K562 (cell line): ENCODE data around the gene PSMB8. TPM values are rescaled to one million over a fixed set of nuclear protein-coding genes. Genes with fewer than 3 reads are reported as not detected.

Experiments
- ATAC-seq: fragments of 200-7000 bp; cut with Tn5 transposase; 3 replicates; pipeline ENCODE4 v1.9.1; 2020; ENCODE audit warnings: moderate library complexity
- BruUV-seq: library from RNA; stranded (reverse); fragments of 400-500 nt; replicated peaks from 2 replicates; lab custom pipeline; 2021; lab: Mats Ljungman, UMichigan
- CTCF ChIA-PET: fragments of 300-600 bp; formaldehyde crosslinking; extraction: SDS; loops from one replicate; lab custom pipeline; 2021; ENCODE audit warnings: low intra/inter-chr PET ratio; lab: Yijun Ruan, JAX
- POLR2A ChIA-PET: fragments of 300-600, 350-650 bp; sonication (Branson Sonifier 250); formaldehyde crosslinking; extraction: SDS; loops from one replicate; lab custom pipeline; 2021; ENCODE audit warnings: antibody characterized with exemption, inconsistent platforms; lab: Yijun Ruan, JAX
- DNase-seq, 4 experiments: peaks; one replicate each; pipeline versions ENCODE4 v3.0.0 to v3.0.0-alpha.2; 2011 to 2018; ENCODE audit warnings: low spot score in 3 of 4, mixed read lengths in 3 of 4; ENCODE audit errors: extremely low read depth in 1 of 4
- FAIRE-seq: peaks from 2 replicates; lab custom pipeline; 2011; peaks lifted over from hg19 to GRCh38; lab: Jason Lieb, UNC
- H2AFZ ChIP-seq: 2 replicates; pipeline ENCODE4 v1.6.0; 2011; ENCODE audit warnings: low read depth, low read length, control low read depth, inconsistent platforms
- H3K27ac ChIP-seq: fragments of 200-600 bp; 3 replicates; pipeline ENCODE4 v1.8.0; 2011; ENCODE audit warnings: low read depth, mild to moderate bottlenecking, control low read depth, inconsistent platforms, low read length, moderate library complexity, mixed read lengths; ENCODE audit errors: extremely low read depth
- H3K27me3 ChIP-seq, 2 experiments: fragments of 300-600 bp in 1 of 2; 2 replicates in 1 of 2; 3 replicates in 1 of 2; pipeline versions ENCODE4 v1.6.0 to v1.8.0; 2011; ENCODE audit warnings: inconsistent platforms in 2 of 2, low read length in 2 of 2, mild to moderate bottlenecking in 1 of 2, mixed read lengths in 1 of 2, moderate library complexity in 1 of 2; ENCODE audit not compliant: control insufficient read depth in 2 of 2, insufficient read depth in 2 of 2
- H3K36me3 ChIP-seq: fragments of 300-600 bp; 3 replicates; pipeline ENCODE4 v1.8.0; 2011; ENCODE audit warnings: mild to moderate bottlenecking, low read length, inconsistent platforms; ENCODE audit not compliant: control insufficient read depth, insufficient read depth
- H3K4me1 ChIP-seq, 2 experiments: fragments of 200-600 bp in 1 of 2; replicated peaks in 1 of 2; 2 replicates in 1 of 2; 3 replicates in 1 of 2; pipeline versions ENCODE4 v1.5.1 to v1.8.0; 2011; ENCODE audit warnings: inconsistent platforms in 2 of 2, low read length in 2 of 2, mild to moderate bottlenecking in 1 of 2, mixed read lengths in 1 of 2, moderate library complexity in 1 of 2; ENCODE audit not compliant: control insufficient read depth in 2 of 2, insufficient read depth in 2 of 2
- H3K4me2 ChIP-seq: 2 replicates; pipeline ENCODE4 v1.6.1; 2011; ENCODE audit warnings: low read length, control low read depth, inconsistent platforms, mixed read lengths; ENCODE audit not compliant: insufficient read depth
- H3K4me3 ChIP-seq: fragments of 200-600 bp; sonication (generic), shearing (Covaris generic); 2 replicates; pipeline ENCODE4 v1.5.1; 2016; ENCODE audit warnings: control low read depth, inconsistent platforms
- H3K79me2 ChIP-seq: fragments of 200-600 bp; 3 replicates; pipeline ENCODE4 v1.8.0; 2011; ENCODE audit warnings: low read length, inconsistent platforms; ENCODE audit not compliant: control insufficient read depth, insufficient read depth
- H3K9ac ChIP-seq, 2 experiments: 2 replicates each; pipeline versions ENCODE4 v1.6.0 to v1.6.1; 2011; ENCODE audit warnings: low read depth in 2 of 2, low read length in 2 of 2, control low read depth in 1 of 2, inconsistent platforms in 1 of 2, mild to moderate bottlenecking in 1 of 2, mixed read lengths in 1 of 2; ENCODE audit not compliant: insufficient read depth in 1 of 2
- H3K9me1 ChIP-seq: one replicate; pipeline ENCODE4 v1.6.0; 2011; ENCODE audit warnings: inconsistent platforms, mild to moderate bottlenecking, low read length, moderate library complexity; ENCODE audit not compliant: control insufficient read depth, insufficient read depth
- H3K9me3 ChIP-seq: replicated peaks from 2 replicates; pipeline ENCODE4 v1.5.1; 2011; ENCODE audit warnings: low read depth, low read length, inconsistent platforms; ENCODE audit not compliant: control insufficient read depth, insufficient read depth
- H4K20me1 ChIP-seq: replicated peaks from 2 replicates; pipeline ENCODE4 v1.6.1; 2011; ENCODE audit warnings: low read length, inconsistent platforms, mixed read lengths; ENCODE audit not compliant: control insufficient read depth, insufficient read depth
- BDP1 ChIP-seq: IDR thresholded peaks from 3 replicates; pipeline ENCODE4 v1.6.1; 2011; ENCODE audit not compliant: insufficient read length, insufficient read depth
- CEBPG ChIP-seq, 3 experiments: fragments of 200-800 bp in 1 of 3; sonication (Bioruptor generic) in 1 of 3; sonication (generic) in 1 of 3; formaldehyde crosslinking in 1 of 3; IDR thresholded peaks in 2 of 3; conservative IDR thresholded peaks in 1 of 3; 2 replicates each; pipeline versions ENCODE4 v1.6.1 to v1.8.0; 2016 to 2022; ENCODE audit warnings: missing compliant biosample characterization in 2 of 3, missing genetic modification characterization in 2 of 3, mild to moderate bottlenecking in 1 of 3, missing genetic modification reagents in 1 of 3
- CEBPZ ChIP-seq: fragments of 150-350 bp; IDR thresholded peaks from 2 replicates; pipeline ENCODE4 v1.6.1; 2014; ENCODE audit warnings: low read depth, mild to moderate bottlenecking, low read length, borderline replicate concordance
- E2F3 ChIP-seq: fragments of 250-450 bp; sonication (Bioruptor Pico); IDR thresholded peaks from 2 replicates; pipeline ENCODE4 v1.4.0; 2020; ENCODE audit warnings: mild to moderate bottlenecking
- MAZ ChIP-seq, 2 experiments: fragments of 450-650 bp in 1 of 2; sonication (generic) in 1 of 2; formaldehyde crosslinking; IDR thresholded peaks in 1 of 2; conservative IDR thresholded peaks in 1 of 2; 2 replicates each; pipeline versions ENCODE4 v1.4.0 to v1.5.0; 2020; ENCODE audit warnings: mild to moderate bottlenecking in 1 of 2, missing genetic modification reagents in 1 of 2
- SPI1 ChIP-seq: IDR thresholded peaks from 2 replicates; pipeline ENCODE4 v1.6.1; 2011; ENCODE audit warnings: low read depth, low read length, control low read depth, borderline replicate concordance
- WGBS: fragments of 100-300 bp; shearing (Covaris generic); methylation state at CpG from one replicate; pipeline ENCODE4 v1.1.6; 2016; ENCODE audit warnings: low coverage, mixed read lengths; ENCODE audit not compliant: insufficient coverage; ENCODE audit errors: missing lambda C conversion rate; 5-methylcytosine and 5-hydroxymethylcytosine counted together
- in situ Hi-C: fragments of 300-500 bp; cut with MboI; formaldehyde crosslinking; loops from 4 replicates; pipeline ENCODE4 v1.15.0; 2018; ENCODE audit warnings: inconsistent platforms, mixed read lengths
- intact Hi-C: fragments of 100-400 bp; cut with micrococcal nuclease; formaldehyde crosslinking; loops from 2 replicates; pipeline ENCODE4 v1.14.2; 2022
- polyA plus RNA-seq, 8 experiments: library from polyadenylated mRNA; depleted of rRNA in 4 of 8; stranded (reverse) in 5 of 8; unstranded in 3 of 8; fragments of >200 nt; fragmentation: Nextera tagmentation in 2 of 8; fragmentation: Illumina TruSeq in 1 of 8; extraction: Ambion mirVana in 2 of 8; extraction: Trizol in 1 of 8; gene quantifications; 2 replicates each; pipeline versions ENCODE4 v1.2.1 to v1.2.3, GENCODE V29; 2011 to 2014; ENCODE audit warnings: inconsistent platforms in 1 of 8, missing spikeins in 1 of 8
- total RNA-seq, 7 experiments: library from RNA; depleted of rRNA in 6 of 7; stranded (reverse); fragments of >200 nt in 6 of 7; fragmentation: Illumina TruSeq in 2 of 7; extraction: Trizol in 2 of 7; gene quantifications; 2 replicates each; pipeline versions ENCODE4 v1.2.1 to v1.2.3, GENCODE V29; 2011 to 2021; ENCODE audit warnings: low replicate concordance in 1 of 7

PSMB8 gene
- total and polyA plus RNA-seq, 9 of the 15 experiments (the other 6 are each of a cell fraction or from before 2014, with no cell fraction given), result 0.71 to 4.0 (median 2.4) TPM

- H3K4me1 ChIP-seq, result no peaks in the 10 kb centered on the region
- ChIA-PET CTCF (no interaction called here), POLR2A (interaction anchor here (0.7 to 1.5 kb wide), 6 partner anchors 9 to 1630 kb away, joined by 3 to 5 read pairs (median 3); no protein-coding TSS in a partner anchor)
- TF ChIP-seq SPI1 (peak; percentile 39; the same call in 1 of the 2 replicates), MAZ (CRISPR knock-in tag; conservative IDR thresholded peaks at IDR 0.05 in 1 of 2, IDR thresholded peaks at IDR 0.05 in 1 of 2) (no peak), CEBPZ (no peak), E2F3 (CRISPR knock-in tag) (no peak), CEBPG (CRISPR knock-in tag; IDR thresholded peaks at IDR 0.05) (no peak), CEBPG (tag; conservative IDR thresholded peaks at IDR 0.05 in 1 of 2, IDR thresholded peaks at IDR 0.05 in 1 of 2) (no peak), BDP1 (no peak)
- H3K4me3 ChIP-seq, result no peak overlapping the region
- H3K27me3 ChIP-seq, result peaks cover 20 to 24% of the 10 kb centered on the region in 2 experiments
- H3K9me3 ChIP-seq, result no peaks in the 10 kb centered on the region
- no peaks in the 10 kb centered on the region for H3K9me1 ChIP-seq
- no peak overlapping the region for H3K27ac ChIP-seq
- H4K20me1 ChIP-seq, result no peaks in the 10 kb centered on the region
- intact Hi-C loops (loop anchor here (5.0 kb wide), 2 partner anchors 68 to 552 kb away; no protein-coding TSS in a partner anchor), in situ Hi-C loops (loop anchor here (5.0 kb wide), 1 partner anchor 377 kb away; no protein-coding TSS in a partner anchor)
- WGBS, result 0% methylated on average over 3 of the region's 3 CpGs
- H3K79me2 ChIP-seq, result no peaks in the 10 kb centered on the region
- BruUV-seq, result no TSS peak
- no peak for DNase-seq
- no peak overlapping the region for H3K4me2 ChIP-seq
- ATAC-seq, result no peak
- no peak overlapping the region for H2AFZ ChIP-seq
- H3K36me3 ChIP-seq, result no peaks in the 10 kb centered on the region
- FAIRE-seq, result no peak
- no peak overlapping the region for H3K9ac ChIP-seq
Observed at GRCh38 chr6:32799168-32799567, 44.7 kb downstream of the PSMB8 start.
